NCI-H345 (cell line): Measurements from ENCODE around the gene SLC6A6.

Experiments used
- DNase-seq: peaks from one replicate; lab custom pipeline; 2025; lab: John Stamatoyannopoulos, UW

SLC6A6 gene

GRCh38 chr3:14523792-14524191 is 121.4 kb downstream of the SLC6A6 start:
- no peak for DNase-seq

DNA sequence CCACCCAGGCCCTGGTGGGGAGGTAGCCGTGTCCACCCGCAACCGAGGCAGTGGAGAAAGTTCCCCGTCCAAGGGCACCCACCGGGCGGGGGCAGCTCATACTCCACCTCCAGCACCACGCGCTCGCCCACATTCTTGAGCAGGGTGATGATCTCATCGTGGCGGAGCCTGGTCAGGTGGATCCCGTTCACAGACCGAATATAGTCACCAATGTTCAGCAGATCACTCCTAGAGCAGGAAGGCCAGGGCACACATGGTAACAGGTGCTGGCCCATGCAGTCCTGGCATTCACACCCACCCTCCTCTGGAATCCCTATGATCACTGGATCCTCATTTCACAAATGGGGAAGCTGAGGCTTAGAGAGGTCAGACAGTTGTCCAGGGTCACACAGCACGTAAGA is 121.9 kb downstream of the SLC6A6 start:
- DNase-seq, result no peak

DNA sequence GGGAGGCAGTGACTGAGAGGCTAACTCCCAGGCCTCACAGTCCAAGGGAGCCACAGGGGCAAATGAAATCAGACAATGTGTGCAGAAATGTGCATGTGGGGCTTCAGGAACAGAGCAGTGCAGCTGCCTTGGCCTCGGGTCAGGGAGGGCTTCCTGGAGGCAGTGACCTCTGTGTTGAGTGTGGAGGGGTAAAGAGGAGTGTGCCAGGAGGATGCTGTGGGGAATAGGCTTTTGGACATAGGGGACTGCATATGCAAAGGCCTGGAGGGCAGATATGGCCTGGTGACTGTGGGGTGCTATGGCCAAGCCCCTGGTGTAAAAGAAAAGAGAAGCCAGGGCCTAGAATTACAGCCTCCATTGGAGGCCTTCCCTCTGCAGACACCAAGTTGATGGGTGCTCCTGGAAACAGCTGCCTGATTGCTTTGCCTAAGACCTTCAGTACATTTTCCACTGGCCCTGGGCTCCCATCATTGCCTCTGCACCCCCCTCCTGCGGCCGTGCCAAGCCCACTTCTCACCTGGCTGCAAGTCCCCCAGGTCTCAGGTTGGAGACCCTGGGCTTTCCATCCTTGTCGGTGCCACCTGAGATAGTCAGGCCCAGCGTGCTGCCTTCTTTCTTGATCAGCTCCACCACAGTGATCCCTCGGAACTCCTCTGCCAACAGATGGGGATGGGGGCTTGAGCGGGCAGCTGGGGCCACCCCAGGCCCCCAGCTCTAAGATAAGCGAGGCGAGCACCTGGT is 122.7 kb downstream of the SLC6A6 start:
- DNase-seq, result no peak

DNA sequence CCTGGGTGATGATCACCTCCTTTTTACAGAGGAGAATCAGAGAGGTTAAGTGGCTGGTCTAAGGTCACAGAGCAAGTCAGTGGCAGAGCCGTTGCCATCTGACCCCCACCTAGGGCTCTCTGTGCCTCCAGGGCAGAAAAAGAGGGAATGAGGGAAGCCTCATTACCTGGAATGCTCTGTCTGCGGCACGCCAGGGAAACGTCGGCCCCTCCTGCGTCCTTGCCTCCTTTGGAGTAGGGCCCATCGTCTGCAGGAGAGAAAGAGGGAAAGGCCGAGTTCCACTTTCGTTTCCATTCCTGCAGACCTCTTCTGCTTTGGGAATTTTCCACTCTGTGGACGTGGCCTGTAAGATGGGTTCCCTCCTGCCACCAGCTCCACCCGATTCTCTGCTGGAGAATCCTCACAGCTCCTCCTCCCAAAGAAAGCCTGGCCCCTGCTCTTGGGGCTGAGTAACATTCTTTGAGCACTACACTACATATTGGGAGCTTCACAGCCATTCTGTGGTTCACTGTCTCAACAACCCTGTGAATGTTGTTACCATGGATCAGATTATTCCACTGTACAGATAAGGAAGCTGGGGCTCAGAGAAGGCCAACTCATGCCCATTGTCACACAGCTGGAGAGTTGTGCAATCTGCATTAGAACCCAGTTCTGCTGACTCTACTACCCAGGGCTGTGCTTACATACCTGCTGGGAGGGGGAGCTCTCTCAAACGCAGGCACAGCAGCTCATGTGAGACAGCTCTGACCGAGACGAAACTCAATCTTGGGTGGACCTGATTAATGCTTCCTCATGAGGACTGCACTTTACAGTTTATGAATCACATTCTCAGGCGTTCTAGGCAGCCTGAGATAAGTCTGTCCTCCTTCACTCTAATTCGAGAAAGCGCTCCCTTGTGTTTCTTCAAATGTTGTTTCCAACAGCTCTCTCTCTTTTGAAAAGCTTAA is 123.6 kb downstream of the SLC6A6 start:
- no peak for DNase-seq

GRCh38 chr3:14528081-14528480 is 125.7 kb downstream of the SLC6A6 start:
- no peak for DNase-seq

- DNase-seq, result no peak
Measured at GRCh38 chr3:14531856-14532395, 129.5 kb downstream of the SLC6A6 start.

- peak; percentile 25 for DNase-seq
Measured at GRCh38 chr3:14532691-14533456, 130.5 kb downstream of the SLC6A6 start.

DNA sequence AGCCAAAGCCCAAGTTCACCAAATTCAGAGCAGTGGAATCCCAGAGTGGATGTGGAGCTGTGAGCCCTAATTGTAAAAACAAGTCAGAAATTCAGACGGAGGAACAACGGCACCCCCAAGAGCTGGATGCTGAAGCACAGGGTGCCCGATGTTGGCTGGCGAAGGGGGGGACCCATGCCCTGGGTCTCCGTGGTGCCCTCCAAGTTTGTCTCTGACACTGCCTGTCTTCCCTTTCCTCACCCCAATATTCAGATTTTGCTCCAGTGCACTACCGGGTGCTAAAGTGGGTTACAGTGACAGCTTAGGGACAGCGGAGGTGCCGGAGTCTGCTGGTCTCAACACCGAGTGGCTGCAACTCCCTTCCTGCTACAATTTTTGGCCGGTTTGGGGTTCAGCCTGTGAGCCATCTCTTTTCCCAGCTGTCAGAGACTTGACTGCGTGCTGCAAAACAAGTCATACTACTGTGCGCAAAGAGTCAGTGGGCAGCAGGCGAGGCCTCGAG is 131.1 kb downstream of the SLC6A6 start:
- DNase-seq, result no peak

GRCh38 chr3:14534516-14535191 is 132.2 kb downstream of the SLC6A6 start:
- no peak for DNase-seq

DNA sequence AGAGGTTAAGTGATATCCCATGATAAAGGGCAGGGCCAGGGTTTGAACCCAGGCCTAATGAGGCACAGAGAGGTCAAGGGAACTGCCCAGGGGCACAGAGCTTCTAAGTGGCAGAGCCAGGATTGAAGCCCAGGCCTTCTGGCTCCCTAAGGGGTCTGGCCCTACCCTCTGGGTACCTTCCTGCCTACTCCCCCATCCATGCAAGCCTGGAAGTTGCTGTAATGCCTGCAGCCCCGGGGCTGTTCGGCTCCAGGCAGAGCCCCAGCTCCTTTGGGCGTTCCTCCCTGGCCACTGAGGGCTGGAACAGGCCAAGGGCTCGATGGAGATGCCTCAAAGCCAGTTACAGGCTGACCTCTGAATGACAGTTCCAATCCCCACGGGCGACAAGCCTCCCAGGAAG is 133.2 kb downstream of the SLC6A6 start:
- DNase-seq, result no peak

DNA sequence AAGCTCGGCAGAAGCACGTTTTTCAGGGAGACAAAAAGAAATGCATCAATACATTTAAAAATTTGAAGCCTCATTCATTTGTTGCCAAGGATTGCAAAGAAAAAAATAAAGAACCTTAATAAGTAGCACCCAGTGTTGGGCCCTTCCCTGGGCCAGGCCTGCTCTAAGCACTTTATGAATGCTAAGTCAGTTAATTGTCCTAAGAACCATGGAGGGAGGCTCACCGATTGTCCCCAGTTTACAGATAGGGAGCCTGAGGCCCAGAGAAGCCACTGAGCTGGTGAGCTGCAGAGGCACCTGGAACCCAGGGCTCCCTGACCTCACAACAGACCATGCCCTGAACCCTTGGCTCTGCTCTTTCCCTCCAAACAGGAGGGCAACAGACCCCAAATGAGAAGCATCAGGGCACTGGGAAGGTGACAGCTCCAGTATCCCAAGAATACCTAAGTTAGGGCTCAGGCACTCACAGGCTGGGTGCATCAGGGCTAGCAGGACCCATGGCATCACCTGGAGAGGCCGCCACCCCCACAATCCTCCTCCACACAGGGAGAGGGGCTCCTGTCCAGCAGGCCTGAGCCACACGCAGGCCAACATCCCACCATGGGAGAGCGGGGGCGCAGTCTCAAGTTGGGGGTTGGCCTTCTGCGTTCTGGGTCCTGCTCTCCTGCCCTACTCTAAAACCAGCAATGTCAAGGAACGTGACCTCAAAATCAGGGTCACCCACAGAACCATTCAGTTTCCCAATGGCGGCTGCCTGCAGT is 133.8 kb downstream of the SLC6A6 start:
- no peak for DNase-seq

GRCh38 chr3:14536837-14537589 is 134.6 kb downstream of the SLC6A6 start:
- DNase-seq, result no peak

DNA sequence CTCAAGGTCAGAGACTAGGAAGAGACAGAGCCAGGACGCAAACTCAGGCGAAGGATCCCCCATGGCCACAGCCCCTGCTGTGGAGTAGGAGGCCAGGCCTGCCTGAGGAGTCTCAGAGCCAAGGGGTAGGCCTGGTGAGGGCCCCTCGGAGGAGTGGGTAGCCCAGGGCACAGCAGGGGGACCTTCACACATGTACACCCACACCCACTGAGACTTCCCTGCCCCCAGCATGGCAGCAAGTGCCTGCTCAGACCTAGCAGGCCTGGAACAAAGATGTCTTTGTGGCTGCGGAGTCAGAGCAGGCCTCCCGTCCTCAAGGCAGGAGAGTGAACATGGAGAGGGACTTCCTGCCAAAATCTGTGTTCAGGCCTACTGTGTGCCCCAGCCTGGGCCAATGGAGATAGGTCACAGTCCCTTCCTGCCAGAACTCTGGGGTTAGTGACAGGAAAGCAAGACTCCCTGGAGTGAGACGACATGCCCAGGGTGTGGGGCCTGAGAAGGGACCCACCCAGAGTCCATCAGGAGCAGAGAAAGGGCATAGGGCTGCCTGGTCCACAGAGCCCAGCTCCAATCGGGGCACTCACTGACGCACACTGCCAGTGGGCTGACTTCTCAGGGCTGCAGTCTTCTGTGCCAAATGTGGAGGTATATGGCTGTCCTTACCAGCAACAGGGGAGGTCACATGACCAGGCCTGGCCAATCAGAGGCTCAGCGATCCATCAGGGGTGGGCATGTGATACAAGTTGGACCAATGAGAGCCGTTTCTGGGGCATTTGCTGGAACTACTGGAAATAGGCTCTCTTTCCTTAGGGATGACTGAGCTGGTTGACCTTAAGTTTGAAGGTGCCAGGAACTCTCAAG is 135.4 kb downstream of the SLC6A6 start:
- DNase-seq, result no peak

GRCh38 chr3:14538451-14539088 is 136.2 kb downstream of the SLC6A6 start:
- DNase-seq, result no peak
